DMS 273 treated with DMSO at 0.1 percent for 48 hours (cell line): ENCODE data around the gene CMTM6.
"Not testable (repeated sequence)": the region's sequence is repeated elsewhere in the genome, so short reads cannot be mapped to it uniquely, and the experiment has no call there.

Experiments used
- DNase-seq: peaks from one replicate; lab custom pipeline; 2025; lab: John Stamatoyannopoulos, UW

CMTM6 gene

GRCh38 chr3:32443478-32443877 is 59.2 kb downstream of the CMTM6 start:
- no peak for DNase-seq

DNA sequence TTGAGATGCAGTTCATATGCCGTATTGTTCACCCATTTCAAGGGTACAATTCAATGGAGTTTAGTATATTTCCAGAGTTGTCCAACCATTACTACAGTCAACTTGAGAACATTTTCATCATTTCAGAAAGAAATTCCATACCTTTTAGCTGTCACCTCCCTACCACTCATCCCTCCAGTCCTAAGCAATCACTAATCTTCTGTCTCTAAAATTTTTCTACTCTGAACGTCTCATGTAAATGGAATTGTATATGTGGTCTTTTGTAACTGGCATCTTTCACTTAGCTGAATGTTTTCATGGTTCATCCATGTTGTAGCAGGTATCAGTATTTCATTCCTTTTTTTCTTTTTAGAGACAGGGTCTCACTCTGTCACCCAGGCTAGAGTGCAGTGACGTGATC is 59.9 kb downstream of the CMTM6 start:
- no peak for DNase-seq

DNA sequence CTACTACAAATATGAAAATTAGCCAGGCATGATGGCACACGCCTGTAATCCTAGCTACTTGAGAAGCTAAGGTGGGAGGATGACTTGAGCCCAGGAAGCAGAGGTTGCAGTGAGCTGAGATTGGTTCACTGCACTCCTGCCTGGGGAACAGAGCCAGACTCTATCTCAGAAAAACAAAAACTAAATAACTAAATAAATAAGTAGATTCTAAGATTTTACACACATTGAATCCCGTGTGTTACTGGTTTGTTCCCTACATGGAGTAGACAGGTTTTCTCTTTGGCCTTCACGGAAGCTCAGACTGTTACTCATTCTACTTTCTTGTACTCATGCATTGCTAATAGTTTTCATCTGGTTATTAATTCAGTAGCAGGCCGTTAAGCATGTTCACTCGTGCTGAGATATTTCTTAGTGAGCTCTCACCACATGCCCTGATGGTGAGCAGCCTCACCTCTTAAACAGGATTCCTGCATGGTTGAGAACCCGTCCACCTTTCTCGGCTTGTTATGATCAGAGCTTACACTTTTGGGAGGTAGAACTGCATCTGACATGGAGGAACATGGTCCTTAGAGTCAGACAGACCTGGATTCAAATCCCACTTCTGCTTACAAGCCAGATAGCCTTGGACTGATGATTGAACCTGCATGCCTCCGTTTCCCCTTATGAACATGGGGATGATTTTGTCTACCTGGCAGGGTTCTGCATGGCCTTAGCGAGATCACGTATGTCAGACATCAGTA is 61.9 kb downstream of the CMTM6 start:
- DNase-seq = peak; percentile 65

- DNase-seq = not testable (repeated sequence)
Observed at GRCh38 chr3:32439421-32439820, 63.2 kb downstream of the CMTM6 start.

DNA sequence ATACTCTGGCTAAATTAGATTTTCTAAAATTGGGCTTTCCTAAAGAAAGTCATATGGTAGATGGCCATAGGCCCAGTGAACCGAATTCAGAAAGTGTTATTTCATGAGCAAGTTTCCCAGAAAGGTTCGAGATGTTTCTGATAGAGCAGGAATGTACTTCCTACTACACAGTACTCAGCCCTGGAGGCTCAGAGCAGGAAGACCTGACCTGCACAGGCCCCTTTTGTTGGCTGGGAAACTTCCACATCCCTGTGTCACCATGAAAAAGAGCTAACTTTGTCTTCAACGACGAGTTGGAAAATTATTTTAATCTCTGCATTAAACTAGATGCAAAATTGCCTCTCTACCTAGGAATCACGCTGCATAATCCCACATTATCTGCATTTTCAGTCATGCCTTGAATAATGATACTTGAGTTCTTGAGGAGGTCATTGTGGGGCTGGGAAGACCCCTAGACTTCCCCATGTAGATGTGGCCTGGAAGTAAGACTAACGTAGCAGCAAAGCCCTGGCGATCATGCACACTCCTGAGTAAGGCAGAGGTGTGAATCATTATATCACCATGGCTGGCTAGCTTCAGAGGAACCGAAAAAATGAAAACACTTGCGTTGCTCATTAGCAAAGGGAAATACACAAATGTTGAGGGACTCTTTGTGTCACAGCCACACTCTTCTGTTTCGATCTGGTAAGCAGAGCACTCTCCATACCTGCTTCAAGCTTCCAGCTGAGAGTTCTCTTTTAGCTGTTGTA is 63.9 kb downstream of the CMTM6 start:
- DNase-seq = no peak

- DNase-seq = no peak
Observed at GRCh38 chr3:32437896-32438295, 64.8 kb downstream of the CMTM6 start.

DNA sequence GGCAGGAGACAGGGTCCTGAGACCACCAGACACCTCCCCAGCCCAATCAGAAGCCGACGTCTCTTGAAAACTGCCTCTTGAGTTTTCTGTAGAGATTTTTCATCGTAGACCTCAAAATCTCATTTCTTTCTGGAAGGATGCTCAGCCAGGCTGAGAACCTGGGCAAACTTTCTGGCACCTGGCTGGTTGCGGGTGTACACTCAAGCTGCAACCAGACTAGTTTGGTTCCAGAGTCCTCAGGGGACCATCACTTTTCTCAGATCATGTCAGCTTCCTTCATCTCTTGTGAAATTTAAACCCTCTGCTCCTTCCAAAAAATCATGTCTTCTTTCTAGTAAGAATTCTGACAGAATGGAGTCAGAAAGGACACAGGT is 65.8 kb downstream of the CMTM6 start:
- no peak for DNase-seq

DNA sequence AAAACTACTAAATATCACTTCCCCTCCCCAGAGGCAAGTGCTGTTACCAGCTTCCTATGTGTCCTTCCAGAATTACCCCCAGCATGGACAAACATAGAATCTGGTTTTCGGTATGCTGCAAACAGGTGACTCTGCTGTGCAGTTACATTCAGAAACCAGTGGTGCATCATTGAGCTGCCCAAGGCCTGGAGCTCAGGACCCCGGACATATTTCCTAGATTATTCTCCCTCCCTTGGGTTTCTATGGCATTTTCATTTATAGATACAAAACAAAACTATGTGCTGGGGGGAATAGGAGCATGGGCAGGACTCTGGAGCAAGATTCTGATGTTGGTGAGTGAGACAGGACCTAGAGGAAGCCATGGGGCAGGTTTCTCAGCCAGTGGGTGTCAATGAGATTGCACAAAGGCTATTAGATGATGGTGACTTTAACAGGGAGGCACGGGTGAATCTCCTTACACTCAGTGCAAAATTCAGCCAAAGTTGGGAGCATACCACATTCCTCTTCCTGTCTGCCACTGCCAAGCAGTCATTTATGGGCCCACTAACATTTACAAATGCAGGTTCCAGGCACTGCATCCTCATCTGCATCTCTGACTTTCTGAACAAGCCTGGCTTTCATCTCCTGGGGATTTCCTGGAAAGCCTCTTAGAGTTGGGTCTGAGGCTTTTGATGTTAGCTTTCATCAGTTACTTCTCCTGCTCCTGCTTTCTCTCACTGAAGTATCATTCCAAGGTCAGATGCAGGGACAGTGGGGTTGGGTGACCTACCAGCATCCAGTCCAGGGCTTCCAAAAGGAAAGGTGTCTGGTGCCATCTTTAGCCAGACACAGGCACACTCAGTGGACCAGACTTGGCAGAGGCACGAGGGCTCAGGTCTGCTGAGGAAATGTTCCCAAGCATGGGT is 66.5 kb downstream of the CMTM6 start:
- no peak for DNase-seq

DNA sequence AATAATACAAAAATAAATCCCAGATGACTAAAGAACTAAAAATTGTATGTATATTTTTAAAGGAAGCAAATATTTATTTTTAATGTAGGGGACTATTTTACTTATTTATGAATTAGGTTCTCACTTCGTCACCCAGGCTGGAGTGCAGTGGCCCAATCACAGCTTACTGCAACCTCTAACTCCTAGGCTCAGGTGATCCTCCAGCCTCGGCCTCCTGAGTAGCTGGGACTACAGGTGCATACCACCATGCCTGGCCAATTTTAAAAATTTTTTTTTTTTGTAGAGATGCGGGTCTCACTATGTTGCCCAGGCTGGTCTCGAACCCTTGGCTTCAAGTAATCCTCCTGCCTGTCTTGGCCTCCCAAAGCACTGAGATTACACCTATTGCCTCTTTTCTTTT is 68.4 kb downstream of the CMTM6 start:
- DNase-seq = no peak

DNA sequence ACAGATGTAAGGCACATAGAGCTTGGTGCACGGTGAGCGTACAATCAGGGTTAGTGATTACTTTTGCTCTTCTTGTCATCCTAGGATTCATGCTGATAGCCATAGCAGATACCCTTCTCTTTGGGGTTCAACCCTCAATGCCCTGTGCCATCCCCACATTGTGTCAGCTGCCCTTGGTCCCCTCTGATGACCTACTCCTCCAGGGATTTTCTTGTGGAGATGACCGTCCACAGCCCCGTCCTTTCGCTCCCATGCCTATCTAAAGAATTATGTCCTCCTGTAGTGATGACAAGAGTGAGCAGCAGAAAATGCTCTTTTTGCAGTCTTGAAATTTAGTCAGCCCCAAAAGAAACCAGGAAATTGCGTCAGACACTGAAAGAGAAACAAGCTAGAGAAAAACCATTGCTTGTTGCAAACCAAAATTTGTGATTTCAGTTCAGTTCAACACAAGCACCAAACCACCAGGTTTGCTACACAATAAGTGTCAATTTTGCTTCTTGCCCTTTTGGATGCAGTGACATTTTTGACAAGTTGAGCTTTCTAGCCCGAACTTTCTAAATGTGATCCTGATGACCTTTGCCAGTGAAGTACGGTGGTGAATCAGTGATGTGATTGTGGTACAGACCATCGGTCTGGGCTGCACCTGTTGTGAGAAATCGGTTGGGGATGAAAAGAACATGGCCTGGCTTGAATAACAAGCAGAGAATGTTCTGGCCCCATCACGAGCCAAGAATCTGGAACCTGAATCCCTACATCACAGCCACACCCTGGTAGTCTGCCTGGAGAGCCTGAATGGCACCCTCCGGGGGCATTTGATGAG is 69.7 kb downstream of the CMTM6 start:
- DNase-seq = no peak

DNA sequence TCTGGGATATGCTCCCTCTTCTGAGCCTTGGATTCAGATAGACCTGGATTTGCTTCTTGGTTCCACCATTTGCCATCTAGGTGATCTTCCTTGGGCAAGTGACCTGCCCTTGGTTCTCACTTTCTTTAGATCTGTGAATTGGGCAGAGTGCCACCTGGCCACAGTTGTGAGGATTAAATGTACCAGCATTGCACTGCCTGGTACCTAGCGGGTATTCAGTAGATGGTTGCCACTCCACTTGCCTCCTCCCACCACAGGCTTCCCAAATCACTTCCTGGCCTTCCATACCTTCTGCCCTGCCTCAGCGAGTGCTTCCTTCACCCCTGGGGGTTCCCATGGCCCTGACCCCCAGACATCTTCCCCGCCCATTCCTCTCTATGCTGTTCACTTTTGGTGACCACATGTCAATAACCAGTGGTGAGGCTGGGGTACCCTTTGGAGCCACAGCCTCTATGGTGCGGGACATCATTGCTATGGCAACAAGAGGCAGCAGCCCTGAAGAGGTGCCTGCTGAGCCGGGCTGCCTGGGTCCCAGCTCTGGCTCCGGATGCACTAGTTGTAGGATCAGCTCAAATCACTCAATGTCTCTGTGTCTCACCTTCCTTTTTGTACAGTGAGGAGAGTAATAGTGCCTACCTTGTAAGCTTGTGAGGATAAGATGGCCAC is 70.5 kb downstream of the CMTM6 start:
- no peak for DNase-seq

GRCh38 chr3:32431481-32431880 is 71.2 kb downstream of the CMTM6 start:
- DNase-seq = no peak
